Chondrocyte (in vitro differentiated cells): ENCODE data around the gene SLC7A7. TPM values are rescaled to one million over a fixed set of nuclear protein-coding genes. Genes with fewer than 3 reads are reported as not detected.
A peak's percentile ranks its signal among the peaks of the same experiment; 100 is the strongest.
"Not testable (repeated sequence)": the region's sequence is repeated elsewhere in the genome, so short reads cannot be mapped to it uniquely, and the experiment has no call there.

Source experiments
- DNase-seq: peaks from one replicate; pipeline ENCODE4 v3.0.0; 2021; ENCODE audit warnings: mixed read lengths, low spot score
- H3K27ac Mint-ChIP-seq: one replicate; pipeline ENCODE4 v1.8.0; 2021; ENCODE audit warnings: mild to moderate bottlenecking, moderate library complexity, mixed read lengths; ENCODE audit not compliant: unreplicated experiment
- H3K27me3 Mint-ChIP-seq: 2 replicates; pipeline ENCODE4 v1.8.0; 2021; ENCODE audit warnings: low read depth, mixed read lengths
- H3K36me3 Mint-ChIP-seq: 2 replicates; pipeline ENCODE4 v1.8.0; 2021; ENCODE audit warnings: low read depth, mixed read lengths
- H3K4me1 Mint-ChIP-seq: 2 replicates; pipeline ENCODE4 v1.8.0; 2021; ENCODE audit warnings: low read depth, mild to moderate bottlenecking, mixed read lengths
- H3K4me3 Mint-ChIP-seq: one replicate; pipeline ENCODE4 v1.8.0; 2021; ENCODE audit warnings: mild to moderate bottlenecking, moderate library complexity, mixed read lengths; ENCODE audit not compliant: unreplicated experiment
- H3K9me3 Mint-ChIP-seq: 2 replicates; pipeline ENCODE4 v1.8.0; 2021; ENCODE audit warnings: low read depth, mixed read lengths
- CTCF ChIP-seq: fragments of 200-600 bp; sonication (generic); IDR thresholded peaks from 2 replicates; pipeline ENCODE4 v1.5.0; 2021; ENCODE audit warnings: antibody characterized with exemption, mild to moderate bottlenecking, moderate library complexity
- total RNA-seq: library from RNA; stranded (reverse); gene quantifications from 3 replicates; pipeline ENCODE4 v1.2.1, GENCODE V29; 2021

Gene SLC7A7
- total RNA-seq, 1 donor from 2014 or later, result 1.5 TPM

GRCh38 chr14:22830443-22831010 lies 15.3 kb upstream of the SLC7A7 start:
- Mint-ChIP-seq H3K36me3 (peaks cover 1% of the 10 kb centered on the region), H3K9me3 (no peaks in the 10 kb centered on the region), H3K4me1 (peaks cover 22% of the 10 kb centered on the region), H3K27ac (peak overlapping the region; percentile 96), H3K4me3 (peak overlapping the region; percentile 97), H3K27me3 (no peaks in the 10 kb centered on the region)
- no peak for DNase-seq
- no peak for TF ChIP-seq CTCF

- DNase-seq, result no peak
- H3K4me1 Mint-ChIP-seq, result peaks cover 22% of the 10 kb centered on the region
- peak; percentile 25 for TF ChIP-seq CTCF
- H3K9me3 Mint-ChIP-seq, result no peaks in the 10 kb centered on the region
- peak within 1 kb of the TSS; percentile 97 for H3K4me3 Mint-ChIP-seq
- peaks cover 1% of the 10 kb centered on the region for H3K36me3 Mint-ChIP-seq
- H3K27me3 Mint-ChIP-seq, result no peaks in the 10 kb centered on the region
- peak within 1 kb of the TSS; percentile 96 for H3K27ac Mint-ChIP-seq
These were observed 14.6 kb upstream of the SLC7A7 start, which contains the start of gene MRPL52 for GRCh38 chr14:22829661-22830442. Gene MRPL52, plus strand, starts transcription at chr14:22829887. Its CDS starts 26 bp downstream, at chr14:22829913.

- Mint-ChIP-seq H3K4me1 (peaks cover 29% of the 10 kb centered on the region), H3K27ac (peak overlapping the region; percentile 96), H3K4me3 (peak overlapping the region; percentile 97)
- not testable (repeated sequence) for H3K36me3 Mint-ChIP-seq, H3K27me3 Mint-ChIP-seq, DNase-seq, H3K9me3 Mint-ChIP-seq
These were observed 13.9 kb upstream of the SLC7A7 start for GRCh38 chr14:22829076-22829660.

- TF ChIP-seq CTCF, result no peak
- no peak for DNase-seq
- Mint-ChIP-seq H3K4me3 (no peak overlapping the region), H3K9me3 (no peaks in the 10 kb centered on the region), H3K27me3 (no peaks in the 10 kb centered on the region), H3K36me3 (no peaks in the 10 kb centered on the region), H3K27ac (peak overlapping the region; percentile 72), H3K4me1 (peaks cover 40% of the 10 kb centered on the region)
These were observed 9.6 kb upstream of the SLC7A7 start for GRCh38 chr14:22824711-22825359.

GRCh38 chr14:22822571-22823098 lies 7.4 kb upstream of the SLC7A7 start:
- H3K27ac Mint-ChIP-seq, result peak overlapping the region; percentile 89

More at GRCh38 chr14:22822571-22823098, 7.4 kb upstream of the SLC7A7 start:
- Mint-ChIP-seq H3K9me3 (no peaks in the 10 kb centered on the region), H3K27me3 (no peaks in the 10 kb centered on the region), H3K4me1 (peaks cover 49% of the 10 kb centered on the region), H3K36me3 (no peaks in the 10 kb centered on the region), H3K4me3 (peak overlapping the region; percentile 58)
- DNase-seq, result no peak
- peak; percentile 97 for TF ChIP-seq CTCF
